Amniotic epithelial cell (primary cell): ENCODE data around the gene TRPV3.
"Not testable (repeated sequence)": the region's sequence is repeated elsewhere in the genome, so short reads cannot be mapped to it uniquely, and the experiment has no call there.

Source experiments
- DNase-seq: peaks from one replicate; pipeline ENCODE4 v3.0.0-alpha.2; 2010; ENCODE audit warnings: low read depth

TRPV3 gene

DNA sequence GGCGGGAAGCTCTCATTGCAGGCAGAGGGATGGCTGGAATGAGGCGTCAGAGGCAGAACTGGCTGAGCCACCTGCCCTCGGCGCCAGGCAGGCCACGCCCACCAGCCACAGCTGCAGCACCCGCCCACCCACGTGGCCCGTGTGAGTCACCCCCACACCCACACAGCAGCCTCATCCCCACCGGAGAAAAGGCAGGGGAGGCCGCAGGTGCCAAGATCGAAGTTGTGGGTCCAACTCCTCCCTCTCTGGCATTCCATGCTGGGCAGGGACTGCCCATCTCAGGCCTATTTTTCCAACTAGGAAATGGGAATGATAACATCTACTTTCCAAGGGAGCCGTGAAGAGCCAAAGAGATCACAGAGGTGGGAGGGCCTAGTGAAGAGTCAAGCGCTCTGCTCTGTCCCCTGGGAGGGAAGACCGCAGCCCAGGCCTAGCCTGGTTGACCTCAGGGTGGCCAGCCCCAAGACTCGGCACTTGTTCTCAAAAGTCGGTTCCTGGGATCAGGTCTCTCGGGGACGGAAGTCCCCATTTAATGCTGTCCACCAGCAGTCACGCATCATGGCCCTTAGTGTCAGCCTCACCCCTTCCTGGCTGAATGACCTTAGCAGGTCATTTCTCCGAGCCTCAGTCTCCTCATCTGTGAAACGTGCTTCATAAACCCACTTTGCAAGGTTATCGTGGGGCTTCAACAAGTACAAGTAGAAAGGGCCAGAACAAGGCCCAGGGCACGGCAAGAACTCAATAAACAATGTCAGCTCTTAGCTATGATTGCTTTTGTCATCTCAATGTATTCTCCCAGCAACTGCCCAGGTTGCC, at the start of gene TRPV3:
TSS of gene TRPV3 (minus strand) at position 45 of the 816 bp plus-strand sequence. CDS start 2,962 bp downstream, outside the sequence.
- DNase-seq: peak; percentile 16

GRCh38 chr17:3603870-3604259, 46.3 kb upstream of the TRPV3 start:
- DNase-seq: no peak

DNA sequence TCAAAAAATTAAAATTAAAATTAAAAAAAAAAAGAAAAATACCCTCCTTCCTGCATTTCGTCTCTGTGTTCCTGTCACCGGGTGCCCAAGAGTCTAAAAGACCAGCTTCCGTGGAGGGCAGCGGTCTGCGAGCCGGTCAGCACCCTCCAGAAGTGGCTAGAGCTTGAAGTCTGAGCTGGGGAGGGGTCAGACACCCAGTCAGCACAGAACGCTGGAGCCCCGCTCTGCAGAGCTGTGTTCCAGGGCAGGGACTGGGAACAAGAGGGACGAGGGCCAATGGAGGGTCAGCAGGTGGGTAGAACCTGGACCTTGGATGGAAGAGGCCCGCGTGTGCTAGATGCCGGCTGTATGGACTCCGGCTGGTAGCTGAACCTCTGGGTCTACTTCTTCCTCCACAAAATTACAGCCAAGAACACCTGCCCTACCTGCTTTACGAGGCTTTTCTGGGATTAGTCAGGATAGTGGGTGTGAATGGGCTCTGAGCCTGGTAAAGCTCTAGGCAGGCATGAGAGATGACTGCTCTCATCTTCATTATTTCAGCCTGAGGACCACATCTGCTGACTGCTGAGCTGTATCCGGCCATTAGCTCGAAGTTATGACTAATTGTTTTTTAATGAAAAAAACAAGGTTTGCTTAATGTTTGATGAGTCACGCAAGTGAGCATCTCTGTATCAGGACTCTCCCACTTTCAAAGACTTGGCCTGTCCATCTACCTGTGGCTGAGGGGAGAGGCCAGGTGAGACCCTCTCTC, 45.7 kb upstream of the TRPV3 start:
- peak; percentile 87 for DNase-seq

- peak; percentile 16 for DNase-seq
Observed at GRCh38 chr17:3602499-3602898, 44.9 kb upstream of the TRPV3 start.

GRCh38 chr17:3600529-3601205, 43.1 kb upstream of the TRPV3 start:
- DNase-seq: no peak

DNA sequence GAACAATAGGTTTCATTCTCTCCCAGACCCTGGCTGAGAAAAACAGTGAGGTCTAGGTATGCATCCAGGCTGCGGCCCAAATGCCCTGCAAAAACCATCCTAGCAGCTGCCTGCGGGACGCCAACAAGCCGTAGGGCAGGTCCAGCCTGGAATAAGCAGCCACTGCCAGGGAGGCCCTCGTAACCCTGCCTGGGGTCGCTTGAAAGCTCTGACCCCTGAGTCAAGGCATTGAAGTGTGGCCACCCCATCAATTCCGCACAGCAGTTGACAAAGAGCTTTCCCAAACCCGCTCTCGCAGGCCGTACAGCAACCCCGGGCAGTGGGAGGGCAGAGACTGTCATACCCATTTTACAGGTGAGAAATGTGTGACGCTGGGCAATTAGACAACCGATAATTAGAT, 40.5 kb upstream of the TRPV3 start:
- no peak for DNase-seq

- DNase-seq: no peak
Observed at GRCh38 chr17:3596804-3597464, 39.3 kb upstream of the TRPV3 start.

GRCh38 chr17:3594976-3595375, 37.4 kb upstream of the TRPV3 start:
- DNase-seq: peak; percentile 60

DNA sequence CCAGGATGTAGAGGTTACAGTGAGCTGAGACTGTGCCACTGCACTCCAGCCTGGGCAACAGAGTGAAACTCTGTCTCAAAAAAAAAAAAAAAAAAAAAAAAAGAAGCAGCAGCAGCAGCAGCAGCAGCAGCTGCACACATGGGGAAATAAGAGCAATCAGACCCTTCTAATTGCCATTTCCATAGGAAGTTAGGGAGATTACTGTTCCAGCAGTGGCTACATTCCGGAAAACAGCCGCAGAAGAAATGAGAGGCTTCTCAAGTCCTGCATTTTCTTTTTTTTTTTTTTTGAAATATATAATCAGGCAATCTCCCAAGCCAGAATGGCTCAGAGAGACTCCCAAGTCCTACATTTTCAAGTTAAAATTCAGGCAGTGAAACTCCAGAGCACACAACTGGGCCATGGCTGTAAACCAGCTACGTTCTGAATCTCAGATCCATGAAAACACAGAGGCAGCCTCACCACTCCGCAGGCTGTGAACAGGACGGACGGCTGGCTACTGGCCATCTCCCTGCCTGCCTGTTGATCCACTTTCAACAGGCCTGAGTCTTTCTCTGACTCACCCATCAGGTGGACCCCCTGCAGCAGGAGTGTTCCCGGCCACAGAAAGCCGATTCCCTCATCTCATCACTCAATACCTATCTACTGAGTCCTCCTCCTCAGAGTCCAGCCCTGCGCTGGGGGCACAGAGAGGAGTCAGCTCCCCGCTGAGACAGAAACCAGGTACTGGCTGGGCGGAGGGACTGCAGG, 36.6 kb upstream of the TRPV3 start:
- DNase-seq: peak; percentile 94

- DNase-seq: no peak
Observed at GRCh38 chr17:3593384-3593783, 35.8 kb upstream of the TRPV3 start.

DNA sequence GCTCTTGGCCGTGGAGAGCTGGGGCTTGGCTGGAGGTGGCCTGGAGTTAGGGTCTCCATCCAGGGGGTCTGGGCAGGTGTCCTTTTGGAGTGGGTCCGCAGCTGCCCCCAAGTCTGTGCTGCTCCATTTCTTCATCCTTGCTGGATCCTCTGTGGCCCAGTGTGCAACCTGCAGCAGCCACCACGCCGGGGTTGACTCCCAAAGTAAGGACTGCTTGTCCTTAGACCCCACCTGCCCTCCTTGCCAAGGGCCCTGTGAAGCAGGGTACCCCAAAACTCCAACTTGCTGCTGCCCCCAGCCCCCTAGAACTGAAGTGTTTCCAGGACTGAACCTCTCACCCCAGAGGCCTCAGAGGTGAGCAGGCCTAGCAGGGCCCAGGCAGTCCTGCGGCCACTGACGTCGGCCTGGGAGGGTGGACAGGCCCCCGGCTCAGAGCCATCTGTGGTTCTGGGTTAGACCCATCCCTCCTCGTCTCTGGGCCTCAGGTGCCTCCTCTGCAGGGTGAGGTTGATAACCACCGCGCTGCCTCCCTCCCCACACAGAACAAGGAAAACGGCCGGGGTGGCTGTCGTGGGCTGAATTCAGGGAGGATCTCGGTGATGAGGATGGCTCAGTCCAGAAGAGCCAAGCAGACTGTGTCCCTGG, 34.7 kb upstream of the TRPV3 start:
- no peak for DNase-seq

DNA sequence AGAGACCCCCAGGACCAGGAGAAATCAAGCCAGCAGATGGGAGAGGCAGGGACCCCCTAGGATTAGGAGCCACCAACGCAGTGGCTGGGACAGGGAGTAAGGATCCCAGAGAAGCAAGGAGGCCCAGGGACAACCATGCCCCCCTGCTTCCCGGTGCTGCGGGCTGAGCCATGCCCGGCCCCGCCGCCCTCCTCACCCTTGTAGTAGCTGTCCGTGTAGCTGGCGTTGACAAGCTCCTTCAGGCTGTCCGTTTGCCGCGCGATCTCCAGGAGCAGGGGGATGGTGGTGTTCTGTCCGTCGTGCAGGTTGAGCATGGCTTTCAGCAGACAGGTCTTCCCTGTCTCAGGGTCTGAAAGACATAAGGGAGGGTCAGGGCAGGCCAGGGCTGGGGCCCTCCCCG, 33.2 kb upstream of the TRPV3 start:
- no peak for DNase-seq

- no peak for DNase-seq
Observed at GRCh38 chr17:3590231-3590630, 32.6 kb upstream of the TRPV3 start.

GRCh38 chr17:3589784-3590183, 32.2 kb upstream of the TRPV3 start:
- no peak for DNase-seq

DNA sequence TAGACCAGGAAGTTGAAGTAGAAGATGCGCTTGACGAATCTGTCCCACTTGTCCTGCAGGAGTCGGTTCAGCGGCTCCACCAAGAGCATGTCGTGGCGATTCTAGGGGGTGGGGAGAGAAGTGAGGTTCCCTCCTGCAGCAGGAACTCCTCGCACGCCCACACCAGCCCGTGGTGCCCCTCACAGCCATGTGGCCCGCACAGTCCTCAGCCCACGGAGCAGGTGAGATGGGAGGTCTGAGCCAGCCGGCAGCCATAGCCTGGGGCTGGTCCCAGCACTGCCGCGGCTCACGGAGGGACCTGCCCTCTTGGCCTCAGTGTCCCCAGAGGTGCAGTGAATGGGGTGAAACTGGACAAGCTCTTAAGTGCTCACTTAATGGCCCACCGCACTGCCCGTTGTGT, 28.2 kb upstream of the TRPV3 start:
- no peak for DNase-seq

- no peak for DNase-seq
Observed at GRCh38 chr17:3583456-3583855, 25.8 kb upstream of the TRPV3 start.

DNA sequence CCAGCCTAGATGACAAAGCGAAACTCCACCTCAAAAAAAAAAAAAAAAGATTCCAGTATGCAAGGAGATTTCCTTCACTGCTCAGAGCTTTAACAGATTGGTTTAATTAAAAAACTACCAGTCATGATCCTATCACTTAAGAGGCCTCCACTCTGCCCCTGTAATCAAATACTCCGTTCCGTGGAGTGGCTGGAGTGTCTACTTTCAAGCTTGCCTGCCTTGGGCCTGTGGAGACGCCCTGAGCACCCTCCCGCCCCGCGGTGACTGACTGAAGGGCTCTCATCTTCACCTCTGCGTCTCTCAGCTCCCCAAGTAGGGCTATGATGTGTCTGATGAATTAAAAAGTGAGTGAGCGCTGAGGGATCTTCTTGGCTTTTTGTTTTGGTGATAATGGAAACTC, 25.3 kb upstream of the TRPV3 start:
- no peak for DNase-seq

DNA sequence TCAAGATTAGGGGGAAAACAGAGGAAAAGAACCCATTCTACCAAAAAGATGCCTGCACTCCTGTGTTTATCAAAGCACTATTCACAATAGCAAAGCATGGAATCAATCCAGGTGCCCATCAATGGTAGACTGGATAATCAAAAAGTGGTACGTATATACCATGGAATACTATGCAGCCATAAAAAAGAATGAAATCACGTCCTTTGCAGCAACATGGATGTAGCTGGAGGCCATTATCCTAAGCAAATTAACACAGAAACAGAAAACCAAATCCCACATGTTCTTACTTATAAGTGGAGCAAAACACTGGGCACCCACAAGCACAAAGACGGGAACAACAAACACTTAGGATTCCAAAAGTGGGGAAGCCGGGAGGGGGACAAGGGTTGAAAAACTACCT, 21.1 kb upstream of the TRPV3 start:
- not testable (repeated sequence) for DNase-seq

- no peak for DNase-seq
Observed at GRCh38 chr17:3576970-3577369, 19.4 kb upstream of the TRPV3 start.

GRCh38 chr17:3575511-3575910, 17.9 kb upstream of the TRPV3 start:
- peak; percentile 39 for DNase-seq

- no peak for DNase-seq
Observed at GRCh38 chr17:3574231-3574630, 16.6 kb upstream of the TRPV3 start.
